Liver (tissue), 3 donors: ENCODE measurements around the gene CAMKV.
"Not testable (repeated sequence)": the region's sequence is repeated elsewhere in the genome, so short reads cannot be mapped to it uniquely, and the experiment has no call there.

Source experiments
- ATF3 ChIP-seq: IDR thresholded peaks from 2 replicates; pipeline ENCODE4 v1.6.1; 2016; ENCODE audit warnings: antibody characterized with exemption
- CTCF ChIP-seq: fragments of 150-350 bp; IDR thresholded peaks from 2 replicates; pipeline ENCODE4 v1.5.1; 2017; ENCODE audit warnings: improper control_type of control experiment, low read depth, low read length; ENCODE audit not compliant: missing input control
- EGR1 ChIP-seq, 2 donors: IDR thresholded peaks; 2 replicates each; pipeline ENCODE4 v1.6.1; 2016 to 2018; ENCODE audit warnings: antibody characterized with exemption in 2 of 2, low read depth in 2 of 2
- FOXA2 ChIP-seq: IDR thresholded peaks from 2 replicates; pipeline ENCODE4 v1.6.1; 2016; ENCODE audit warnings: antibody characterized with exemption
- HNF4G ChIP-seq: IDR thresholded peaks from 2 replicates; pipeline ENCODE4 v1.6.1; 2016; ENCODE audit warnings: antibody characterized with exemption
- JUND ChIP-seq, 2 donors: IDR thresholded peaks; 2 replicates each; pipeline ENCODE4 v1.6.1; 2016; ENCODE audit warnings: antibody characterized with exemption in 2 of 2
- MAX ChIP-seq: IDR thresholded peaks from 2 replicates; pipeline ENCODE4 v1.6.1; 2016; ENCODE audit warnings: antibody characterized with exemption
- NR2F2 ChIP-seq: IDR thresholded peaks from 2 replicates; pipeline ENCODE4 v1.6.1; 2016; ENCODE audit warnings: antibody characterized with exemption
- REST ChIP-seq: IDR thresholded peaks from 2 replicates; pipeline ENCODE4 v1.6.1; 2016; ENCODE audit warnings: antibody characterized with exemption, mild to moderate bottlenecking
- TAF1 ChIP-seq: conservative IDR thresholded peaks from 2 replicates; pipeline ENCODE4 v1.6.1; 2016; ENCODE audit warnings: antibody characterized with exemption, mild to moderate bottlenecking
- YY1 ChIP-seq: IDR thresholded peaks from 2 replicates; pipeline ENCODE4 v1.6.1; 2016; ENCODE audit warnings: antibody characterized with exemption, mild to moderate bottlenecking
- ZBTB33 ChIP-seq: IDR thresholded peaks from 2 replicates; pipeline ENCODE4 v1.6.1; 2016; ENCODE audit warnings: antibody characterized with exemption
- donor health status: healthy.
- donor health status: healthy.

- not testable (repeated sequence) for TF ChIP-seq CTCF; JUND (IDR thresholded peaks at IDR 0.05); ATF3; EGR1 (IDR thresholded peaks at IDR 0.05; ENCODE audit: low read depth in 2 of 2); MAX; ZBTB33; HNF4G; TAF1; YY1; REST; FOXA2; NR2F2
Measured at GRCh38 chr3:49917806-49918590, 48.3 kb upstream of the CAMKV start.
